Measurements from ENCODE around the gene CD63.

The CD63 gene

GRCh38 chr12:55743406-55744339, 14.9 kb upstream of the CD63 start:
- DNase-seq, result peak; percentile 77

DNA sequence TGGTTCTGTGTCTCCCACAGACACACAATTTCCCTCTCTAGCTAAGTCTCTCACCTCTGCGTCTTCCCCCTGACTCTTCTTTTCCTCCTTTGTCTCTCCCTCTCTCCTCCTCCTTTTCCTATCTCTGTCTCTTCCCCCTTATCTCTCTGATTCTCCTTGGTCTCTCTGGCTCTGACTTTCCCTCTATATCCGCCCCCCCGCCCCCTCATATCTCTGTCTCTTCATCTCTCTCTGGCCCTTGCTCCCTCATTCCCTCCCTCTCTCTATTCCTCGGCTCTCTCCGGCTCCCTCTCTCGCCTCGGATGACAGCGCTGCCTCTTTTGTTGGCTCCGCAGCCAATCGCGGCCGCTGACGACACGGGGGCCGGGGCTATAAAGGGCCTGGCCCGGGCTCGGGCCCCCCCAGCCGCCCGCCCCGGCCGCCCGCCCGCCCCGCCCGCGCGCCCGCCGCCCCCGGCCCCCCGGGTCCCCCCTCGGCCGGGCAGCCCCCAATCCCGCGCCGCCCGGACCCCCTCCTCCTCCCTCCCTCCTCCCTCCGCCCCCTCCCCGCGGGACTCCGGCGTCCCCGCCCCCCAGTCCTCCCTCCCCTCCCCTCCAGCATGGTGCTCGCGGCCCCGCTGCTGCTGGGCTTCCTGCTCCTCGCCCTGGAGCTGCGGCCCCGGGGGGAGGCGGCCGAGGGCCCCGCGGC, 14.1 kb upstream of the CD63 start, which contains the start of gene GDF11:
TSS of gene GDF11 (plus strand) at position 404 of the 687 bp plus-strand sequence. CDS start at position 599, 195 bp downstream.
- peak; percentile 74 for DNase-seq

- DNase-seq, result peak; percentile 27
Observed at GRCh38 chr12:55741931-55742680, 13.3 kb upstream of the CD63 start.

- no peak for DNase-seq
Observed at GRCh38 chr12:55739025-55739378, 10.2 kb upstream of the CD63 start.

DNA sequence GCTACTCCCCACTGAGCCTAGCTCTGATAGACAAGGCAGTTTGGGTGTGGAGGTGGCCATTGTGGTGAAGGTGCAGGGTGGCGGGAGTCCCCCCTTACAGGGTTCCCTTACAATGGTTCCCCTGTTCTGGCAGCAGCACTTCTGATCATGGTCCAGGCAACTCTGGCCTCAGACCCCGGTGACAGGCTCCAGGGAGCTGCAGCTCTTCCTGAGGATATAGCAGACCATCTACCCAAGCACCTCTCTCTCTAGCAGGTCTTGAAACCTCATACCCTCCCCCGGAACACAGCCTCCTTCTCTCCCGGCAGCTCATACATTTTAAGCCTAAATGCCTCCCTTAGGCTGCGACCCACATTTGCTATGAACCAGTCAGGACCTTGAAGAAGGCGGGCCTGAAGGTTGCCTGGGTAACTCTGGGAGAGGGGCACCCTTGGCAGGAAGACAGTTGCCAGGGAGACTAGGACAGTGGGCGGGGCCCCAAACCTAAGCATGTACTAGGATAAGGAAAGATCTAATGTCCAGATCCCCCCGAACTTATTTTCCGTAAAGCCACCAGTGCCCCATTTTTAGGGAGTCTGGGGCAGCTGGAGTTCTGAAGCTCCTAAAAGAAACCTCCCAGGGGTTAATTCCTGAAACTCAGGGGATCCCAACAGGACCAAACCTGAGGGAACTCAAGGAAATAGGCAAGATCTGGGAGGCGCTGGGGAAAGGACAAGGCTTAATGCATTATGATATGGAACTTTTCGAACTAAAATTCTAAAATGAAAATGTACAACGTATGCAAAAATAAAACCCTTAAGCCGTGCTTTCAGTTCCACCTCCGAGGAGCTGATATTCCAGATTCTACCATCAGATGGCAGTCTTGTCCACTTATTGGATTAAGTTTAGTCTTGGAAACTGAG, 9.6 kb upstream of the CD63 start:
- DNase-seq, result peak; percentile 88

- DNase-seq, result no peak
Observed at GRCh38 chr12:55737581-55738122, 8.8 kb upstream of the CD63 start.

- DNase-seq, result peak; percentile 59
Observed at GRCh38 chr12:55736780-55737580, 8.2 kb upstream of the CD63 start.

GRCh38 chr12:55736076-55736475, 7.3 kb upstream of the CD63 start:
- DNase-seq, result no peak

DNA sequence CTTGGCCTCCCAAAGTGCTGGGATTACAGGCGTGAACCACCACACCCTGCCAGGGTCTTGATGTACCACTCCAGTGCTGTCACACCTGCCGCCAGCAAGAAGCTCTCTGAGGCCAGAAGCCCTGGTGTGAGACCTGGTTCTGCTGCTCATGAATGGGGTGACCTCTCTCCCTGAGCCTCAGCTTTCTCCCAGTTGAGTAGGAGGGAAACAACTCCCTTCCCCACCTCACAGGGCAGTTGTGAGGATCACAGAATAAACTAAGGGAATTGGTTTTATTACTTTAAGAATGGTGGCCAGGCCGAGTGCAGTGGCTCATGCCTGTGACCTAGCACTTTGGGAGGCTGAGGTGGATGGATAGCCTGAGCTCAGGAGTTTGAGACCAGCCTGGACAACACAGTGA, 5.8 kb upstream of the CD63 start:
- no peak for DNase-seq

DNA sequence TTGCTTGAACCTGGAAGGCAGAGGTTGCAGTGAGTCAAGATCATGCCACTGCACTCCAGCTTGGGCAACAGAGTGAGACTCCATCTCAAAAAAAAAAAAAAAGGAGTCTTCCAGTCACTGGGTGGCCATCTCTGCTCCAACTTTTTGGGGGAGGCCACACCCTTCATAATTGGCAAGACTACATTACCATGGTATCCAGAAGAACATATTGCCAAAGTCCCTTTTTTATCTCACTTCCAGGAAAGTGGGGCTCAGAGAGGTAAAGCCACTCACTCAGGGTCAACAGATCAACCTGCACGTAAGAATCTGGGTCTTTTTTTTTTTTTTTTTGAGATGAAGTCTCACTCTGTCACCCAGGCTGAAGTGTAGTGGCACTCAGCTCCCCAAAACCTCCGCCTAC, 5.0 kb upstream of the CD63 start:
- no peak for DNase-seq

- DNase-seq, result no peak
Observed at GRCh38 chr12:55733021-55733555, 4.3 kb upstream of the CD63 start.

- no peak for DNase-seq
Observed at GRCh38 chr12:55732288-55732687, 3.5 kb upstream of the CD63 start.

GRCh38 chr12:55729819-55730818, 1.3 kb upstream of the CD63 start:
- DNase-seq, result peak; percentile 84

DNA sequence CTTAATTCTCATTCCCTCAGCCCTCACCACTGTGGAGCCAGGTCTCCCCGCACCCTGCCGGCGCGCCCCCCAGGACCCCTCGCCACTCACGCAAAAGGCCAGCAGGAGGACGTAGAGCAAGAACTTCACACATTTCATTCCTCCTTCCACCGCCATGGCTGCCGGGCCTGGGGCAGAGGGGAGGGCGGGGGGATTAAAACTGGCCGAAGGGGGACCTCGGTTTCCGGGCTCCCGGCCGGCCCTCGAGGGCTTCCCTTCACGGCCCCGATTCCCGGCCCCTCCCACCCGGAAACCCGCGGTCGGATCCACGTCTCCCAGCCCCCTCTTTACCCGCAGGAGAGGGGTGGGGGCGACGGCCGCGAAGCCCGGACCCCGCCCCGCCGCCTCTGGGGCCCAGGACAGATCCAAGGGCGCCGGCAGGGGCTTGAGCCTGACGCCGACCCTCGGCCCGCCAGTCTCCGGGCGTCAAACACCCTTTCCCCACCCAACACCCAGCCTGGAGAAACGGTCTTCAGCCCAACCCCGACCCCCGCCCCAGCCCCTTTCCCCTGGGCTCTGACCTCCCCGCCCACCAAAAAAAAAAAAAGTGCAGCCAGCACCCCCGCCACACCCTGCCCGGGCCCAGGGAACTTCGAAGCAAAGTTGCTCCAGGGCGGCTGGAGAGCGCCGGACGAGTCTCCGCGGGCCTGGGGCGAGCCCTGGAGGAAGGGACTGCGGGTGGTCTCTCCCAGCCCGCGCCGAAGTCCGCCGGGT, 447 bp downstream of the CD63 start:
- peak; percentile 71 for DNase-seq

- peak; percentile 70 for DNase-seq
Observed at GRCh38 chr12:55727643-55728185, 1.1 kb downstream of the CD63 start.

- no peak for DNase-seq
Observed at GRCh38 chr12:55726971-55727370, 1.8 kb downstream of the CD63 start.

DNA sequence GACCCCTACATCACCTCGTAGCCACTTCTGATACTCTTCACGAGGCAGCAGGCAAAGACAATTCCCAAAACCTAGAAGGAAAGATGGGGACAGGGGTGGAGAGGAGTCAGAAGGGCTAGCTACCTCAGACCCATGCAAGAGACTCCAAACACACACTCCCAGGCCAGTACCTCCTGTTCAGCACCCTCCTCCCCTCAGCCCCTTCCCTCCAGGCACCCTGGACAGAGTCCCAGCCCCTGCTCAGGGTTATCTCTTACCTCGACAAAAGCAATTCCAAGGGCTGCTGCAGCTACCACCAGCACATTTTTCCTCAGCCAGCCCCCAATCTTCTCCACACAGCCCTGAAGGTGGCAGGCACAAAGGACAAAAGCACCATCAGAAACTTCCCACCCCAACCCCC, 3.3 kb downstream of the CD63 start:
- no peak for DNase-seq

DNA sequence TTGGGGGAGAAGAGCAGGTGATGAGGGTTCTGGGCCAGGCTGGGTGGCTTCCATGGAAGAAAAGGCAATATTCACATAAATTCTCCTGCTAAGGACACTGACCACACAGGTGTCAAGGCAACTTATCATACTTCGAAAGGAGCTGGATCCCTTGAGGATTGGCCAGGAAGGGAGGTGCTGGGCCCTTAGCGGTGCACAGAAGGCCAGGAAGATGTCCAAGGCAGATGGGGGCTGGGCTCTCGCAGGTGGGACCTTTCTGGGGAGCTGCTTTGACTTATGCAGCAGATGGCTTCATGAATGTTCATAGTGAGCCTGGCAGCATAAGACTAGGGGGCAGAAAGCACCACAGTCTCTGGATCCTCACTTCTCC, 3.9 kb downstream of the CD63 start:
- DNase-seq, result no peak
